GM23338 (cell line): Measurements from ENCODE around the gene FGF5. TPM values are rescaled to one million over a fixed set of nuclear protein-coding genes. Genes with fewer than 3 reads are reported as not detected.

ENCODE experiments used
- ATAC-seq: fragments of 200-7000 bp; cut with Tn5 transposase; 3 replicates; pipeline ENCODE4 v1.9.1; 2020
- DNase-seq: peaks from one replicate; pipeline ENCODE4 v3.0.0-alpha.2; 2015; ENCODE audit warnings: low spot score
- H2AFZ ChIP-seq: fragments of 200-600 bp; sonication (generic); 2 replicates; pipeline ENCODE4 v1.8.0; 2016; ENCODE audit warnings: antibody characterized with exemption, mild to moderate bottlenecking, moderate library complexity
- H3F3A ChIP-seq: fragments of 200-600 bp; sonication (generic); replicated peaks from 2 replicates; pipeline ENCODE4 v1.8.0; 2017; ENCODE audit warnings: antibody characterized with exemption, mixed run types, low read depth
- H3K27ac ChIP-seq: fragments of 200-600 bp; sonication (generic); 2 replicates; pipeline ENCODE4 v1.6.1; 2016; ENCODE audit warnings: low read depth
- H3K27me3 ChIP-seq: fragments of 200-600 bp; sonication (generic); 2 replicates; pipeline ENCODE4 v1.8.0; 2016; ENCODE audit warnings: mild to moderate bottlenecking, mixed run types, moderate library complexity; ENCODE audit not compliant: insufficient read depth
- H3K36me3 ChIP-seq: fragments of 200-600 bp; sonication (generic); 2 replicates; pipeline ENCODE4 v1.8.0; 2016; ENCODE audit warnings: mild to moderate bottlenecking; ENCODE audit not compliant: insufficient read depth
- H3K4me1 ChIP-seq: fragments of 200-600 bp; sonication (generic); 2 replicates; pipeline ENCODE4 v1.8.0; 2016; ENCODE audit warnings: mild to moderate bottlenecking, moderate library complexity; ENCODE audit not compliant: insufficient read depth
- H3K4me2 ChIP-seq: fragments of 200-600 bp; sonication (generic); 2 replicates; pipeline ENCODE4 v1.7.1; 2017; ENCODE audit warnings: mixed run types
- H3K4me3 ChIP-seq: fragments of 200-600 bp; sonication (generic); 2 replicates; pipeline ENCODE4 v1.6.1; 2016; ENCODE audit warnings: mixed run types
- H3K79me2 ChIP-seq: fragments of 200-600 bp; sonication (generic); replicated peaks from 2 replicates; pipeline ENCODE4 v1.8.0; 2017; ENCODE audit warnings: mild to moderate bottlenecking; ENCODE audit not compliant: insufficient read depth
- H3K9me2 ChIP-seq: fragments of 200-600 bp; sonication (generic); 2 replicates; pipeline ENCODE4 v1.8.0; 2017; ENCODE audit not compliant: insufficient read depth
- H4K20me1 ChIP-seq: fragments of 200-600 bp; sonication (generic); replicated peaks from 2 replicates; pipeline ENCODE4 v1.8.0; 2017; ENCODE audit warnings: mild to moderate bottlenecking; ENCODE audit not compliant: insufficient read depth
- H3K27ac Mint-ChIP-seq: 2 replicates; pipeline ENCODE4 v1.8.0; 2020; ENCODE audit warnings: inconsistent platforms, mild to moderate bottlenecking, moderate library complexity, mixed read lengths
- H3K27me3 Mint-ChIP-seq: 3 replicates; pipeline ENCODE4 v1.8.0; 2022; ENCODE audit warnings: low read depth, mild to moderate bottlenecking, moderate library complexity, mixed read lengths, inconsistent platforms; ENCODE audit not compliant: insufficient read depth, poor library complexity
- H3K36me3 Mint-ChIP-seq: 3 replicates; pipeline ENCODE4 v1.8.0; 2021; ENCODE audit warnings: low read depth, mild to moderate bottlenecking, inconsistent platforms, moderate library complexity, mixed read lengths
- H3K4me1 Mint-ChIP-seq: 3 replicates; pipeline ENCODE4 v1.8.0; 2020; ENCODE audit warnings: mild to moderate bottlenecking, inconsistent platforms, mixed read lengths
- H3K4me3 Mint-ChIP-seq: 3 replicates; pipeline ENCODE4 v1.8.0; 2021; ENCODE audit warnings: moderate library complexity, mild to moderate bottlenecking, inconsistent platforms, mixed read lengths
- H3K9me3 Mint-ChIP-seq: 3 replicates; pipeline ENCODE4 v1.8.0; 2020; ENCODE audit warnings: moderate library complexity, mild to moderate bottlenecking, inconsistent platforms, mixed read lengths
- CREB1 ChIP-seq: fragments of 250-450 bp; sonication (Bioruptor Pico); IDR thresholded peaks from 2 replicates; pipeline ENCODE4 v1.5.0; 2020; ENCODE audit warnings: low read depth, mild to moderate bottlenecking, moderate library complexity
- CTCF ChIP-seq, 2 experiments: fragments of 200-600 bp in 1 of 2; sonication (generic) in 1 of 2; conservative IDR thresholded peaks; 2 replicates each; pipeline versions ENCODE4 v1.5.1 to v1.6.1; 2016 to 2017; ENCODE audit warnings: antibody characterized with exemption in 2 of 2, low read depth in 2 of 2, mild to moderate bottlenecking in 2 of 2, moderate library complexity in 1 of 2
- ETS1 ChIP-seq: IDR thresholded peaks from 2 replicates; pipeline ENCODE4 v1.6.1; 2016; ENCODE audit warnings: antibody characterized with exemption
- EZH2 ChIP-seq: fragments of 200-600 bp; sonication (generic); IDR thresholded peaks from one replicate; pipeline ENCODE4 v1.8.0; 2017; ENCODE audit warnings: antibody characterized with exemption, mild to moderate bottlenecking, low read depth; ENCODE audit not compliant: unreplicated experiment
- EZH2phosphoT487 ChIP-seq: fragments of 200-600 bp; sonication (generic); IDR thresholded peaks from one replicate; pipeline ENCODE4 v1.8.1; 2018; ENCODE audit warnings: antibody characterized with exemption; ENCODE audit not compliant: unreplicated experiment
- POLR2AphosphoS5 ChIP-seq: IDR thresholded peaks from 2 replicates; pipeline ENCODE4 v1.6.1; 2016; ENCODE audit warnings: antibody characterized with exemption, low read depth
- STAT1 ChIP-seq: IDR thresholded peaks from one replicate; pipeline ENCODE4 v1.6.1; 2016; ENCODE audit warnings: antibody characterized with exemption; ENCODE audit not compliant: unreplicated experiment
- polyA plus RNA-seq: library from polyadenylated mRNA; unstranded; fragments of >200 nt; fragmentation: Nextera tagmentation; extraction: Ambion mirVana; gene quantifications from 2 replicates; pipeline ENCODE4 v1.2.1, GENCODE V29; 2016
- total RNA-seq: library from RNA; depleted of rRNA; stranded (reverse); fragments of >200 nt; shearing (Covaris generic); gene quantifications from 2 replicates; pipeline ENCODE4 v1.2.3, GENCODE V29; 2014
- TF ChIP-seq, protein P1 (sequence below): IDR thresholded peaks from one replicate; pipeline ENCODE4 v1.6.1; 2018; ENCODE audit warnings: antibody characterized with exemption; ENCODE audit not compliant: unreplicated experiment

FGF5 gene
- total and polyA plus RNA-seq, 2 experiments from 2014 or later: not detected

DNA sequence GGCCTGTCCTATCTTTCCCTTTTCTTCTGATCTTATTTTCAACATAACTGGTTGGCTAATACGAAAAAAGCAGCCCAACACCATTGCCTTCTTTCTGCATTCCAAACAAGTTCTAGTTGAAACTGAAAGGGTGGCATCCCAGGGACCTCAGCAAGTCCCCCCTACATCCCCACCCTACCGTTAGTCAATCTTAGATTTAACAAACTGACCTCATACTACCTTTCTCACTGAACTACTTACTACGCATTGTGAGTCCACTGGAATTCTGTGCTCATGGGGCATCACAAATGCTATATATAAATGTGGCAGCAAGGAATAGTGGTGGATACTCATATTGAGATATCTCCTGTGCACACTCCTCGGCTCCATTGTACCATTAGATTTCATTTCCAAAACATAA is 33.1 kb upstream of the FGF5 start (continued):
- TF ChIP-seq ETS1 (no peak), EZH2phosphoT487 (no peak), STAT1 (no peak), POLR2AphosphoS5 (no peak), CREB1 (no peak)
- TF ChIP-seq, protein P1, sequence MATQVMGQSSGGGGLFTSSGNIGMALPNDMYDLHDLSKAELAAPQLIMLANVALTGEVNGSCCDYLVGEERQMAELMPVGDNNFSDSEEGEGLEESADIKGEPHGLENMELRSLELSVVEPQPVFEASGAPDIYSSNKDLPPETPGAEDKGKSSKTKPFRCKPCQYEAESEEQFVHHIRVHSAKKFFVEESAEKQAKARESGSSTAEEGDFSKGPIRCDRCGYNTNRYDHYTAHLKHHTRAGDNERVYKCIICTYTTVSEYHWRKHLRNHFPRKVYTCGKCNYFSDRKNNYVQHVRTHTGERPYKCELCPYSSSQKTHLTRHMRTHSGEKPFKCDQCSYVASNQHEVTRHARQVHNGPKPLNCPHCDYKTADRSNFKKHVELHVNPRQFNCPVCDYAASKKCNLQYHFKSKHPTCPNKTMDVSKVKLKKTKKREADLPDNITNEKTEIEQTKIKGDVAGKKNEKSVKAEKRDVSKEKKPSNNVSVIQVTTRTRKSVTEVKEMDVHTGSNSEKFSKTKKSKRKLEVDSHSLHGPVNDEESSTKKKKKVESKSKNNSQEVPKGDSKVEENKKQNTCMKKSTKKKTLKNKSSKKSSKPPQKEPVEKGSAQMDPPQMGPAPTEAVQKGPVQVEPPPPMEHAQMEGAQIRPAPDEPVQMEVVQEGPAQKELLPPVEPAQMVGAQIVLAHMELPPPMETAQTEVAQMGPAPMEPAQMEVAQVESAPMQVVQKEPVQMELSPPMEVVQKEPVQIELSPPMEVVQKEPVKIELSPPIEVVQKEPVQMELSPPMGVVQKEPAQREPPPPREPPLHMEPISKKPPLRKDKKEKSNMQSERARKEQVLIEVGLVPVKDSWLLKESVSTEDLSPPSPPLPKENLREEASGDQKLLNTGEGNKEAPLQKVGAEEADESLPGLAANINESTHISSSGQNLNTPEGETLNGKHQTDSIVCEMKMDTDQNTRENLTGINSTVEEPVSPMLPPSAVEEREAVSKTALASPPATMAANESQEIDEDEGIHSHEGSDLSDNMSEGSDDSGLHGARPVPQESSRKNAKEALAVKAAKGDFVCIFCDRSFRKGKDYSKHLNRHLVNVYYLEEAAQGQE: no peak

- no peaks in the 10 kb centered on the region for H3K27me3 Mint-ChIP-seq
- no peaks in the 10 kb centered on the region; the same call in 2 of the 3 replicates for H3K4me1 Mint-ChIP-seq
- no peak for ATAC-seq
- no peak for TF ChIP-seq CTCF (conservative IDR thresholded peaks at IDR 0.05; ENCODE audit: low read depth in 2 of 2)
- no peak for TF ChIP-seq EZH2phosphoT487
- no peak for TF ChIP-seq EZH2
- no peak for TF ChIP-seq STAT1
- TF ChIP-seq, protein P1: no peak
These were observed 31.0 kb upstream of the FGF5 start for GRCh38 chr4:80235451-80235850.

More at GRCh38 chr4:80235451-80235850, 31.0 kb upstream of the FGF5 start:
- Histone ChIP-seq H4K20me1 (no peaks in the 10 kb centered on the region), H3K4me3 (no peak overlapping the region), H3K79me2 (no peaks in the 10 kb centered on the region), H2AFZ (no peak overlapping the region), H3K27ac (no peak overlapping the region), H3K4me2 (no peak overlapping the region), H3F3A (no peaks in the 10 kb centered on the region), H3K27me3 (no peaks in the 10 kb centered on the region), H3K36me3 (no peaks in the 10 kb centered on the region), H3K9me2 (no peaks in the 10 kb centered on the region), H3K4me1 (no peaks in the 10 kb centered on the region)
- Mint-ChIP-seq H3K4me3 (no peak overlapping the region), H3K36me3 (no peaks in the 10 kb centered on the region), H3K27ac (no peak overlapping the region), H3K9me3 (no peaks in the 10 kb centered on the region)
- DNase-seq: no peak
